Measurements from ENCODE around the gene PLXNA4. TPM values are rescaled to one million over a fixed set of nuclear protein-coding genes. Genes with fewer than 3 reads are reported as not detected.

The PLXNA4 gene
- total and polyA plus RNA-seq, 9 of the 15 experiments (the other 6 are each of a cell fraction or from before 2014, with no cell fraction given), result under 0.01 to 0.09 TPM; not detected in 7

- H3K9me1 ChIP-seq (ENCODE audit: control insufficient read depth, insufficient read depth, low read length), result no peaks in the 10 kb centered on the region
- no peak overlapping the region for H3K4me2 ChIP-seq (ENCODE audit: insufficient read depth, low read length)
- in situ Hi-C loops (cut with MboI) (no loop called here), intact Hi-C loops (cut with micrococcal nuclease) (no loop called here)
- no peaks in the 10 kb centered on the region for H4K20me1 ChIP-seq (replicated peaks; ENCODE audit: control insufficient read depth, insufficient read depth, low read length)
- POLR2A ChIA-PET, result no interaction called here
- FAIRE-seq, result no peak
- H3K27ac ChIP-seq (ENCODE audit: extremely low read depth, low read depth, low read length), result no peak overlapping the region
- no peaks in the 10 kb centered on the region for H3K9me3 ChIP-seq (replicated peaks; ENCODE audit: control insufficient read depth, insufficient read depth, low read depth, low read length)
- WGBS (ENCODE audit: insufficient coverage, low coverage, missing lambda C conversion rate), result 0% methylated on average over 4 of the region's 4 CpGs
- H3K36me3 ChIP-seq (ENCODE audit: control insufficient read depth, insufficient read depth, low read length), result no peaks in the 10 kb centered on the region
- no TSS peak for BruUV-seq (replicated peaks)
- no peak for ATAC-seq
- no peaks in the 10 kb centered on the region for H3K4me1 ChIP-seq (replicated peaks in 1 of 2; ENCODE audit: control insufficient read depth in 2 of 2, insufficient read depth in 2 of 2, low read length in 2 of 2)
- no peak overlapping the region for H3K4me3 ChIP-seq
- no peaks in the 10 kb centered on the region for H3K79me2 ChIP-seq (ENCODE audit: control insufficient read depth, insufficient read depth, low read length)
- CTCF ChIA-PET (ENCODE audit: low intra/inter-chr PET ratio), result no interaction called here
- no peak for DNase-seq (ENCODE audit: extremely low read depth in 1 of 4, low spot score in 3 of 4)
- peaks cover 0 to 17% of the 10 kb centered on the region in 2 experiments; a peak in 2 of 5 replicates for H3K27me3 ChIP-seq (ENCODE audit: control insufficient read depth in 2 of 2, insufficient read depth in 2 of 2, low read length in 2 of 2)
- H3K9ac ChIP-seq (ENCODE audit: insufficient read depth in 1 of 2, low read depth in 2 of 2, low read length in 2 of 2), result no peak overlapping the region
- H2AFZ ChIP-seq (ENCODE audit: low read depth, low read length), result no peak overlapping the region
- TF ChIP-seq ZEB2 (IDR thresholded peaks at IDR 0.05), result no peak
- TF ChIP-seq NCOA1 (IDR thresholded peaks at IDR 0.05; ENCODE audit: low read depth), result no peak
- TF ChIP-seq, protein P1, sequence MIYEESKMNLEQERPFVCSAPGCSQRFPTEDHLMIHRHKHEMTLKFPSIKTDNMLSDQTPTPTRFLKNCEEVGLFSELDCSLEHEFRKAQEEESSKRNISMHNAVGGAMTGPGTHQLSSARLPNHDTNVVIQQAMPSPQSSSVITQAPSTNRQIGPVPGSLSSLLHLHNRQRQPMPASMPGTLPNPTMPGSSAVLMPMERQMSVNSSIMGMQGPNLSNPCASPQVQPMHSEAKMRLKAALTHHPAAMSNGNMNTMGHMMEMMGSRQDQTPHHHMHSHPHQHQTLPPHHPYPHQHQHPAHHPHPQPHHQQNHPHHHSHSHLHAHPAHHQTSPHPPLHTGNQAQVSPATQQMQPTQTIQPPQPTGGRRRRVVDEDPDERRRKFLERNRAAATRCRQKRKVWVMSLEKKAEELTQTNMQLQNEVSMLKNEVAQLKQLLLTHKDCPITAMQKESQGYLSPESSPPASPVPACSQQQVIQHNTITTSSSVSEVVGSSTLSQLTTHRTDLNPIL (CRISPR knock-in tag; IDR thresholded peaks at IDR 0.05), result no peak
- no peak for TF ChIP-seq ASH1L (IDR thresholded peaks at IDR 0.05; ENCODE audit: borderline replicate concordance, low read depth, partially characterized antibody)
- no peak for TF ChIP-seq NFE2L1 (tag; IDR thresholded peaks at IDR 0.05; ENCODE audit: borderline replicate concordance, low read depth)
- TF ChIP-seq MAFG (tag; conservative IDR thresholded peaks at IDR 0.05), result no peak
- TF ChIP-seq E2F4 (CRISPR knock-in tag; IDR thresholded peaks at IDR 0.05; ENCODE audit: low read depth), result no peak
- TF ChIP-seq TEAD4 (IDR thresholded peaks at IDR 0.05; ENCODE audit: low read length), result no peak
- TF ChIP-seq TEAD4 (CRISPR knock-in tag; IDR thresholded peaks at IDR 0.05; ENCODE audit: borderline replicate concordance), result no peak
- TF ChIP-seq KLF10 (CRISPR knock-in tag; IDR thresholded peaks at IDR 0.05), result no peak
Measured at GRCh38 chr7:132354527-132354926, 221.7 kb downstream of the PLXNA4 start.
